SU-DHL-6 (cell line): ENCODE measurements around the gene ARHGEF11.

Experiments
- H2AFZ ChIP-seq: fragments of 200-600 bp; sonication (generic); 2 replicates; pipeline ENCODE4 v1.6.1; 2014; ENCODE audit warnings: low read depth, mild to moderate bottlenecking, moderate library complexity, mixed read lengths, antibody characterized with exemption, low read length; ENCODE audit not compliant: severe bottlenecking
- H3F3A ChIP-seq: fragments of 200-600 bp; shearing (Covaris generic); 2 replicates; pipeline ENCODE4 v1.6.0; 2016; ENCODE audit warnings: antibody characterized with exemption, mild to moderate bottlenecking; ENCODE audit not compliant: insufficient read depth
- H3K27ac ChIP-seq: fragments of 200-600 bp; sonication (generic); 2 replicates; pipeline ENCODE4 v1.5.1; 2016; ENCODE audit warnings: low read depth, mild to moderate bottlenecking, low read length, moderate library complexity, mixed read lengths
- H3K27me3 ChIP-seq: fragments of 200-600 bp; sonication (generic), shearing (Covaris generic); 2 replicates; pipeline ENCODE4 v1.6.0; 2014; ENCODE audit warnings: mild to moderate bottlenecking, low read length
- H3K36me3 ChIP-seq: fragments of 200-600 bp; sonication (generic); 2 replicates; pipeline ENCODE4 v1.6.1; 2014; ENCODE audit warnings: mild to moderate bottlenecking, low read length, mixed read lengths
- H3K4me2 ChIP-seq: fragments of 300-600, 200-600 bp; shearing (Covaris generic), sonication (generic); 2 replicates; pipeline ENCODE4 v1.6.0; 2014; ENCODE audit warnings: low read length, low read depth, mild to moderate bottlenecking; ENCODE audit not compliant: poor library complexity, severe bottlenecking
- H3K4me3 ChIP-seq: fragments of 200-600 bp; sonication (generic); 2 replicates; pipeline ENCODE4 v1.5.1; 2014; ENCODE audit warnings: antibody characterized with exemption, low read length, mild to moderate bottlenecking, mixed read lengths; ENCODE audit not compliant: insufficient read depth, poor library complexity, severe bottlenecking
- H3K79me2 ChIP-seq: fragments of 200-600 bp; sonication (generic); 2 replicates; pipeline ENCODE4 v1.6.1; 2014; ENCODE audit warnings: mild to moderate bottlenecking, low read length, moderate library complexity; ENCODE audit not compliant: insufficient read depth
- H3K9ac ChIP-seq: fragments of 200-600 bp; sonication (generic); 2 replicates; pipeline ENCODE4 v1.7.0; 2014; ENCODE audit warnings: mild to moderate bottlenecking, low read length
- H3K9me2 ChIP-seq: fragments of 200-600 bp; sonication (generic); replicated peaks from 2 replicates; pipeline ENCODE4 v1.6.1; 2014; ENCODE audit warnings: low read length; ENCODE audit not compliant: insufficient read depth
- H3K9me3 ChIP-seq: fragments of 200-600 bp; sonication (generic); 2 replicates; pipeline ENCODE4 v1.6.1; 2014; ENCODE audit warnings: low read length, mixed read lengths; ENCODE audit not compliant: insufficient read depth
- H4K20me1 ChIP-seq: fragments of 200-600 bp; sonication (generic); 2 replicates; pipeline ENCODE4 v1.6.1; 2014; ENCODE audit warnings: low read depth, mild to moderate bottlenecking, antibody characterized with exemption, low read length, moderate library complexity, mixed read lengths
- CTCF ChIP-seq: fragments of 200-600 bp; sonication (generic); IDR thresholded peaks from one replicate; pipeline ENCODE4 v1.5.1; 2017; ENCODE audit warnings: antibody characterized with exemption, mild to moderate bottlenecking, low read length, moderate library complexity; ENCODE audit not compliant: insufficient read depth, poor library complexity, severe bottlenecking
- EZH2phosphoT487 ChIP-seq: fragments of 200-600 bp; sonication (generic), shearing (Covaris generic); conservative IDR thresholded peaks from 2 replicates; pipeline ENCODE4 v1.6.1; 2018; ENCODE audit warnings: mild to moderate bottlenecking, antibody characterized with exemption, low read length, moderate library complexity, mixed read lengths

ARHGEF11 gene

GRCh38 chr1:157035121-157035520 lies 10.4 kb downstream of the ARHGEF11 start:
- Histone ChIP-seq H3K9me2 (no peaks in the 10 kb centered on the region), H3K79me2 (no peaks in the 10 kb centered on the region)

GRCh38 chr1:157034137-157034800 lies 11.3 kb downstream of the ARHGEF11 start:
- Histone ChIP-seq H3F3A (no peaks in the 10 kb centered on the region), H3K79me2 (no peaks in the 10 kb centered on the region), H3K9me2 (no peaks in the 10 kb centered on the region), H3K4me2 (no peak overlapping the region), H3K9ac (no peak overlapping the region), H2AFZ (no peak overlapping the region), H4K20me1 (no peaks in the 10 kb centered on the region), H3K36me3 (no peaks in the 10 kb centered on the region), H3K9me3 (no peaks in the 10 kb centered on the region), H3K27me3 (no peaks in the 10 kb centered on the region), H3K27ac (no peak overlapping the region), H3K4me3 (no peak overlapping the region)
- TF ChIP-seq CTCF (no peak), EZH2phosphoT487 (no peak)

More at GRCh38 chr1:157035121-157035520, 10.4 kb downstream of the ARHGEF11 start:
- TF ChIP-seq EZH2phosphoT487: no peak
- TF ChIP-seq CTCF: no peak
- H3K4me3 ChIP-seq: no peak overlapping the region
- H3F3A ChIP-seq: no peaks in the 10 kb centered on the region
- no peaks in the 10 kb centered on the region for H3K36me3 ChIP-seq
- no peak overlapping the region for H2AFZ ChIP-seq
- H3K27ac ChIP-seq: no peak overlapping the region
- no peaks in the 10 kb centered on the region for H4K20me1 ChIP-seq
- H3K9me3 ChIP-seq: no peaks in the 10 kb centered on the region
- no peaks in the 10 kb centered on the region for H3K27me3 ChIP-seq
- no peak overlapping the region for H3K4me2 ChIP-seq
- no peak overlapping the region for H3K9ac ChIP-seq

GRCh38 chr1:157033357-157033876 lies 12.1 kb downstream of the ARHGEF11 start:
- H4K20me1 ChIP-seq: no peaks in the 10 kb centered on the region
- no peaks in the 10 kb centered on the region for H3K9me3 ChIP-seq
- no peaks in the 10 kb centered on the region for H3K27me3 ChIP-seq
- no peak overlapping the region for H2AFZ ChIP-seq
- no peaks in the 10 kb centered on the region for H3F3A ChIP-seq
- no peaks in the 10 kb centered on the region for H3K79me2 ChIP-seq
- no peak overlapping the region for H3K27ac ChIP-seq
- TF ChIP-seq CTCF (no peak), EZH2phosphoT487 (no peak)
- H3K9me2 ChIP-seq: no peaks in the 10 kb centered on the region
- no peak overlapping the region for H3K9ac ChIP-seq
- H3K4me2 ChIP-seq: no peak overlapping the region
- H3K36me3 ChIP-seq: no peaks in the 10 kb centered on the region
- no peak overlapping the region for H3K4me3 ChIP-seq
